ENCODE measurements around the gene VPS13D.

VPS13D gene

GRCh38 chr1:12525311-12526181 lies 295.7 kb downstream of the VPS13D start:
- Histone ChIP-seq H3K9ac (ENCODE audit: low read depth, low read length) (no peak overlapping the region), H3K27me3 (ENCODE audit: control insufficient read depth, insufficient read depth, low read length) (no peaks in the 10 kb centered on the region), H3K4me1 (ENCODE audit: control insufficient read depth, insufficient read depth, low read length) (peaks cover 5% of the 10 kb centered on the region), H3K36me3 (ENCODE audit: insufficient read depth, low read length) (no peaks in the 10 kb centered on the region), H3K4me2 (ENCODE audit: low read length) (no peak overlapping the region), H3K9me3 (replicated peaks; ENCODE audit: low read length) (no peaks in the 10 kb centered on the region), H3K4me3 (ENCODE audit: low read length) (no peak overlapping the region)

GRCh38 chr1:12527564-12527963 lies 297.7 kb downstream of the VPS13D start:
- Histone ChIP-seq H3K4me2 (ENCODE audit: low read length) (no peak overlapping the region), H3K9ac (ENCODE audit: low read depth, low read length) (no peak overlapping the region), H3K9me3 (replicated peaks; ENCODE audit: low read length) (no peaks in the 10 kb centered on the region), H3K4me1 (ENCODE audit: control insufficient read depth, insufficient read depth, low read length) (peaks cover 5% of the 10 kb centered on the region), H3K4me3 (ENCODE audit: low read length) (no peak overlapping the region), H3K27me3 (ENCODE audit: control insufficient read depth, insufficient read depth, low read length) (no peaks in the 10 kb centered on the region), H3K36me3 (ENCODE audit: insufficient read depth, low read length) (no peaks in the 10 kb centered on the region)

- H3K4me3 ChIP-seq (ENCODE audit: low read length) = no peak overlapping the region
- no peak overlapping the region for H3K4me2 ChIP-seq (ENCODE audit: low read length)
- H3K4me1 ChIP-seq (ENCODE audit: control insufficient read depth, insufficient read depth, low read length) = peaks cover 5% of the 10 kb centered on the region
- H3K36me3 ChIP-seq (ENCODE audit: insufficient read depth, low read length) = no peaks in the 10 kb centered on the region
- no peak overlapping the region for H3K9ac ChIP-seq (ENCODE audit: low read depth, low read length)
- no peaks in the 10 kb centered on the region for H3K27me3 ChIP-seq (ENCODE audit: control insufficient read depth, insufficient read depth, low read length)
- no peaks in the 10 kb centered on the region for H3K9me3 ChIP-seq (replicated peaks; ENCODE audit: low read length)
These were observed 298.4 kb downstream of the VPS13D start for GRCh38 chr1:12528021-12528852.

- no peaks in the 10 kb centered on the region for H3K9me3 ChIP-seq (replicated peaks; ENCODE audit: low read length)
- H3K27me3 ChIP-seq (ENCODE audit: control insufficient read depth, insufficient read depth, low read length) = no peaks in the 10 kb centered on the region
- no peak overlapping the region for H3K9ac ChIP-seq (ENCODE audit: low read depth, low read length)
- H3K4me2 ChIP-seq (ENCODE audit: low read length) = no peak overlapping the region
- no peaks in the 10 kb centered on the region for H3K36me3 ChIP-seq (ENCODE audit: insufficient read depth, low read length)
- peaks cover 5% of the 10 kb centered on the region for H3K4me1 ChIP-seq (ENCODE audit: control insufficient read depth, insufficient read depth, low read length)
- H3K4me3 ChIP-seq (ENCODE audit: low read length) = no peak overlapping the region
These were observed 299.9 kb downstream of the VPS13D start for GRCh38 chr1:12529640-12530174.

GRCh38 chr1:12530462-12531178 lies 300.8 kb downstream of the VPS13D start:
- H3K4me2 ChIP-seq (ENCODE audit: low read length) = no peak overlapping the region
- no peak overlapping the region for H3K9ac ChIP-seq (ENCODE audit: low read depth, low read length)
- no peak overlapping the region for H3K4me3 ChIP-seq (ENCODE audit: low read length)
- H3K4me1 ChIP-seq (ENCODE audit: control insufficient read depth, insufficient read depth, low read length) = peaks cover 5% of the 10 kb centered on the region
- no peaks in the 10 kb centered on the region for H3K27me3 ChIP-seq (ENCODE audit: control insufficient read depth, insufficient read depth, low read length)
- no peaks in the 10 kb centered on the region for H3K9me3 ChIP-seq (replicated peaks; ENCODE audit: low read length)
- H3K36me3 ChIP-seq (ENCODE audit: insufficient read depth, low read length) = no peaks in the 10 kb centered on the region

- Histone ChIP-seq H3K36me3 (ENCODE audit: insufficient read depth, low read length) (no peaks in the 10 kb centered on the region), H3K27me3 (ENCODE audit: control insufficient read depth, insufficient read depth, low read length) (no peaks in the 10 kb centered on the region), H3K4me3 (ENCODE audit: low read length) (no peak overlapping the region), H3K4me1 (ENCODE audit: control insufficient read depth, insufficient read depth, low read length) (peaks cover 5% of the 10 kb centered on the region), H3K9me3 (replicated peaks; ENCODE audit: low read length) (peaks cover 2% of the 10 kb centered on the region), H3K9ac (ENCODE audit: low read depth, low read length) (no peak overlapping the region), H3K4me2 (ENCODE audit: low read length) (no peak overlapping the region)
These were observed 301.3 kb downstream of the VPS13D start for GRCh38 chr1:12531179-12531499.

GRCh38 chr1:12532405-12533315 lies 302.8 kb downstream of the VPS13D start:
- no peak overlapping the region for H3K4me3 ChIP-seq (ENCODE audit: low read length)
- H3K9ac ChIP-seq (ENCODE audit: low read depth, low read length) = no peak overlapping the region
- no peaks in the 10 kb centered on the region for H3K36me3 ChIP-seq (ENCODE audit: insufficient read depth, low read length)
- H3K27me3 ChIP-seq (ENCODE audit: control insufficient read depth, insufficient read depth, low read length) = peaks cover 6% of the 10 kb centered on the region
- H3K4me2 ChIP-seq (ENCODE audit: low read length) = no peak overlapping the region
- peaks cover 5% of the 10 kb centered on the region for H3K9me3 ChIP-seq (replicated peaks; ENCODE audit: low read length)
- H3K4me1 ChIP-seq (ENCODE audit: control insufficient read depth, insufficient read depth, low read length) = peaks cover 5% of the 10 kb centered on the region

- Histone ChIP-seq H3K9ac (ENCODE audit: low read depth, low read length) (no peak overlapping the region), H3K9me3 (replicated peaks; ENCODE audit: low read length) (peaks cover 5% of the 10 kb centered on the region), H3K4me3 (ENCODE audit: low read length) (no peak overlapping the region), H3K27me3 (ENCODE audit: control insufficient read depth, insufficient read depth, low read length) (peaks cover 22% of the 10 kb centered on the region), H3K4me1 (ENCODE audit: control insufficient read depth, insufficient read depth, low read length) (peaks cover 12% of the 10 kb centered on the region), H3K4me2 (ENCODE audit: low read length) (no peak overlapping the region), H3K36me3 (ENCODE audit: insufficient read depth, low read length) (no peaks in the 10 kb centered on the region)
These were observed 306.3 kb downstream of the VPS13D start for GRCh38 chr1:12536023-12536639.

GRCh38 chr1:12537294-12537693 lies 307.5 kb downstream of the VPS13D start:
- H3K36me3 ChIP-seq (ENCODE audit: insufficient read depth, low read length) = no peaks in the 10 kb centered on the region
- H3K4me2 ChIP-seq (ENCODE audit: low read length) = no peak overlapping the region
- H3K9ac ChIP-seq (ENCODE audit: low read depth, low read length) = no peak overlapping the region
- no peak overlapping the region for H3K4me3 ChIP-seq (ENCODE audit: low read length)
- peaks cover 12% of the 10 kb centered on the region for H3K4me1 ChIP-seq (ENCODE audit: control insufficient read depth, insufficient read depth, low read length)
- peaks cover 33% of the 10 kb centered on the region for H3K27me3 ChIP-seq (ENCODE audit: control insufficient read depth, insufficient read depth, low read length)
- peaks cover 5% of the 10 kb centered on the region for H3K9me3 ChIP-seq (replicated peaks; ENCODE audit: low read length)

GRCh38 chr1:12537906-12538461 lies 308.2 kb downstream of the VPS13D start:
- no peak overlapping the region for H3K4me3 ChIP-seq (ENCODE audit: low read length)
- peaks cover 12% of the 10 kb centered on the region for H3K4me1 ChIP-seq (ENCODE audit: control insufficient read depth, insufficient read depth, low read length)
- H3K9ac ChIP-seq (ENCODE audit: low read depth, low read length) = no peak overlapping the region
- H3K27me3 ChIP-seq (ENCODE audit: control insufficient read depth, insufficient read depth, low read length) = peaks cover 38% of the 10 kb centered on the region
- H3K9me3 ChIP-seq (replicated peaks; ENCODE audit: low read length) = peaks cover 5% of the 10 kb centered on the region
- no peak overlapping the region for H3K4me2 ChIP-seq (ENCODE audit: low read length)
- no peaks in the 10 kb centered on the region for H3K36me3 ChIP-seq (ENCODE audit: insufficient read depth, low read length)

Measured in skeletal muscle satellite cell (primary cell).